HepG2 (cell line): ENCODE data around the gene SRSF3. TPM values are rescaled to one million over a fixed set of nuclear protein-coding genes. Genes with fewer than 3 reads are reported as not detected.

Experiments used
- ELF1 ChIP-seq: sonication (generic); formaldehyde crosslinking; IDR thresholded peaks from 2 replicates; pipeline ENCODE4 v1.4.0; 2020; ENCODE audit warnings: missing genetic modification reagents
- NFKBIZ ChIP-seq: IDR thresholded peaks from 2 replicates; pipeline ENCODE4 v1.6.1; 2018; ENCODE audit warnings: missing genetic modification reagents, missing compliant biosample characterization
- PRDM10 ChIP-seq: sonication (generic); formaldehyde crosslinking; IDR thresholded peaks from 2 replicates; pipeline ENCODE4 v1.4.0; 2020; ENCODE audit warnings: low read depth, missing genetic modification reagents
- ZC3H13 ChIP-seq: sonication (generic); formaldehyde crosslinking; IDR thresholded peaks from 2 replicates; pipeline ENCODE4 v1.8.1; 2023; ENCODE audit warnings: mild to moderate bottlenecking, missing genetic modification reagents, moderate library complexity
- ZFX ChIP-seq: sonication (generic); formaldehyde crosslinking; IDR thresholded peaks from 2 replicates; pipeline ENCODE4 v1.4.0; 2020; ENCODE audit warnings: mild to moderate bottlenecking, low read depth, missing genetic modification reagents, moderate library complexity
- ZNF652 ChIP-seq: IDR thresholded peaks from 2 replicates; pipeline ENCODE4 v1.6.1; 2016; ENCODE audit warnings: low read depth, borderline replicate concordance
- polyA plus RNA-seq, 8 experiments: library from polyadenylated mRNA; depleted of rRNA in 3 of 8; stranded (reverse) in 7 of 8; unstranded in 1 of 8; fragments of >200 nt; fragmentation: Illumina TruSeq in 4 of 8; extraction: Trizol in 4 of 8; gene quantifications; 2 replicates each; pipeline versions ENCODE4 v1.2.1 to v1.2.3, GENCODE V29; 2011 to 2016; ENCODE audit warnings: low read depth in 4 of 8, missing spikeins in 1 of 8, mixed read lengths in 1 of 8; ENCODE audit not compliant: insufficient read depth in 1 of 8
- total RNA-seq, 5 experiments: library from RNA; depleted of rRNA; stranded (reverse); fragments of >200 nt; fragmentation: Illumina TruSeq; extraction: Trizol; gene quantifications; 2 replicates each; pipeline ENCODE4 v1.2.3, GENCODE V29; 2016; ENCODE audit warnings: low read depth in 1 of 5

SRSF3 gene
- total and polyA plus RNA-seq, 2 of the 13 experiments (the other 11 are each of a cell fraction or from before 2014, with no cell fraction given), result 206 to 684 TPM

GRCh38 chr6:36623547-36624459 is 29.6 kb downstream of the SRSF3 start (continued):
- TF ChIP-seq ELF1 (CRISPR knock-in tag) (peak; percentile 57), ZFX (CRISPR knock-in tag) (peak; percentile 75), ZNF652 (peak; percentile 1; the same call in 1 of the 2 replicates), ZC3H13 (CRISPR knock-in tag) (no peak), NFKBIZ (0 out of 2 replicates have a peak, but pooled peaks have one; percentile 1), PRDM10 (CRISPR knock-in tag) (peak; percentile 67; the same call in 1 of the 2 replicates)
- TF ChIP-seq, all 625 proteins: peak for 104
